Hematopoietic multipotent progenitor cell treated with erythropoietin and hydrocortisone succinate and interleukin-3 and kit ligand, for 8 days (in vitro differentiated cells): ENCODE results near the gene SNRPA.
"Not testable (repeated sequence)": the region's sequence is repeated elsewhere in the genome, so short reads cannot be mapped to it uniquely, and the experiment has no call there.

Experiments used
- DNase-seq: peaks from one replicate; pipeline ENCODE4 v3.0.0-alpha.2; 2015

Gene SNRPA

DNA sequence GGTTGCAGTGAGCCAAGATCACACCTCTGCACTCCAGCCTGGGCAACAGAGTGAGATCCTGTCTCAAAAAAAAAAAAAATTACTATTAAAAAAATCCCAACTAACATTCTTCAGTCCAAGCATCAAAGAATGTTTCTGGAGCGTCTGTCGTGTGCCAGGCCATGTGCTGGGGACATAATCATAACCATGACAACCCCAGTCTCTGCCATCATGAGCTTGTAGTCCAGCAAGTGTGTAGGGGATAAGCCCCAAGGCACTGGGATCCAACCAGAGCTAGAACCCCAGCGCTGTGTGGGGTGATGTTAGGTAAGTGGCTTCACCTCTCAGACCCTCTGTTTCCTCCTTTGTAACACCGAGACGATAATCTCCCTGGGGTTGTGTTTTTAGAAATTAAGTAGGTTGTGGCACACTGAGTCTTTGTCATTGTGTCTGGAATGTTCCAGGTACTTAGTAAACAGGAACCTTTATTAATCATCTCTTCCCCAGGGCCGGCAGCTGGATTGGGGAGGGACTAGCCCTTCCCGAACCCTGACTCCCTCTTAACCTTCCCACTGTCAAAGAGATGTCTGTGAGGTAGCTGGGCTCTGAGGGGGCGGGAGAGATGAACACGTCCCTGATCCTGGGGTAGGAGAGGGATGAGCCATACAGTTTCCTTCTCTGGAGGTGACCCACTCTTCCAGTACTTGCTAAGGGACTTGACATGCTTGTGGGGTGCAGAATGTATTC is 28.9 kb upstream of the SNRPA start:
- no peak for DNase-seq

GRCh38 chr19:40723661-40724254 is 27.2 kb upstream of the SNRPA start:
- DNase-seq = no peak

DNA sequence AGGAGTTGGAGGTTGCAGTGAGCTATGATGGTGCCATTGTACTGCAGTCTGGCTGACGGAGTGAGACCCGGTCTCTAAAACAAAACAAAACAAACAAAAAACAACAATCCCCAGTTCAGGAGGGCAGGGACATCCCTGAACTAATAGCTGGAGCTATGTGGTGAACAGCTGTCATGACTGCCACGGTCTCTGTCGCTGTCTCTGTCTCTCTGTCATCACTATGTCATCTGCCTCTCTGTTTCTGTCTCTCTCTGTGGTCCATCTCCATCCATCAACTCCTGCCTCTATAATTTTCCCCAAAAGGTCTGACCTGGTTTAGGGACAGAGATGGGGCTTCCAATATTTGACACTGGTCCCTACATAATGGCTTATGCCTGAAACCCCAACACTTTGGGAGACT is 26.7 kb upstream of the SNRPA start:
- no peak for DNase-seq

GRCh38 chr19:40724855-40725254 is 26.1 kb upstream of the SNRPA start:
- no peak for DNase-seq

GRCh38 chr19:40726279-40726678 is 24.7 kb upstream of the SNRPA start:
- DNase-seq = no peak

DNA sequence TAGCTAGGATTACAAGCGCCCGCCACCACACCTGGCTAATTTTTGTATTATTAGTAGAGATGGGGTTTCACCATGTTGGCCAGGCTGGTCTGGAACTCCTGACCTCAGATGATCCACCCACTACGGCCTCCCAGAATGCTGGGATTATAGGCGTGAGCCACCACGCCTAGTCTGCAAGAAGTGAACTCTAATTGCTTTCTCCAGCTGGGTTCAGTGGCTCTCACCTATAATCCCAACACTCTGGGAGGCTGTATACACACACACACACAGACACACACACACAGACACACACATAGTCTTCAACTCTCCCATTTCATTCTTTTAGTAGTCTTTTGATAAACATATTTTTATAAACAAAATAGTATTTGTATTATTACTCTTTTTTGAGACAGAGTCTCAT is 20.9 kb upstream of the SNRPA start:
- not testable (repeated sequence) for DNase-seq

- not testable (repeated sequence) for DNase-seq
Measured at GRCh38 chr19:40732304-40732703, 18.7 kb upstream of the SNRPA start.

GRCh38 chr19:40733149-40733548 is 17.9 kb upstream of the SNRPA start:
- DNase-seq = no peak

DNA sequence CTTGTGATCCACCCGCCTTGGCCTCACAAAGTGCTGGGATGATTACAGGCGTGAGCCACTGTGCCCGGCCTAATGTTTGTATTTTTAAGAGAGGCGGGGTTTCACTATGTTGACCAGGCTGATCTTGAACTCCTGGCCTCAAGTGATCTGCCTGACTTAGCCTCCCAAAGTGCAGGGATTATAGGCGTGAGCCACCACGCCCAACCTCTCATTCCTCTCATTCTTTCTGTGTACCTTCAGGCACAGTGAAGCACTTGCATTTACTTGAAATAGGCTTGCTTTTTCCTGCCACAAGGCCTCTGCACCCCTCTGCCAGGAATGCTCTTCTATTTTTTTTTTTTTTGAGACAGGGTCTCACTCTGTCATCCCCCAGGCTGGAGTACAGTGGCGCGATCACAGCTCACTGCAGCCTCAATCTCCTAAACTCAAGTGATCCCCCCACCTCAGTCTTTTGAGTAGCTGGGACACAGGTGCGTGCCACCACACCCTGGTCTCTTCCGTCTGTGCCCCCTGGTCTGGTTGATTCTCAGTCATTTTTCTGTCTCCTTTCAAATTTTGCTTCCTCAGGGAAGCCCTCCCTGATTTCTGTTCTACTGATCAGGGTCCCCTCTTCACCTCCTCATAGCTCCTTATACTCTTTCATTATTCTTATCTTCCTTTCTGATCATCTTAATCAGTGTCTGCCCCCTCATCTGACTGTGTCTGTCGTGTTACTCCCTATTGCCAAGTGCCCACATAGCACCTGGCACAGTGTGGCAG is 15.8 kb upstream of the SNRPA start:
- no peak for DNase-seq

DNA sequence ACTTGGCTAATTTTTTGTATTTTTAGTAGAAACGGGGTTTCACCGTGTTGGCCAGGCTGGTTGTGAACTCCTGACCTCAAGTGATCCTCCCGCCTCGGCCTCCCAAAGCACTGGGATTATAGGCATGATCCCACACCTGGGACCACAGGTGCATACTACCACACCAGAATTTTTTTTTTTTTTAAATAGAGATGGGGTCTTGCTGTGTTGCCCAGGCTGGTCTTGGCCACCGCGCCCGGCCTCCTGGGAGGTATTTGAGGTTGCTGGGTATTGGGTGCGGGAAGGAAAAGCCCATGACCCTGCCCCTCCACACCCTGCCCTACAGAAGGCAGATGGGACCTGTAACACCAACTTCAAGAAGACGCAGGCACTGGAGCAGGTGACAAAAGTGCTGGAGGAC is 14.3 kb upstream of the SNRPA start:
- no peak for DNase-seq

GRCh38 chr19:40737102-40737644 is 13.8 kb upstream of the SNRPA start:
- no peak for DNase-seq

- DNase-seq = no peak
Measured at GRCh38 chr19:40739030-40739839, 11.8 kb upstream of the SNRPA start.

- DNase-seq = no peak
Measured at GRCh38 chr19:40739871-40740703, 10.9 kb upstream of the SNRPA start.

DNA sequence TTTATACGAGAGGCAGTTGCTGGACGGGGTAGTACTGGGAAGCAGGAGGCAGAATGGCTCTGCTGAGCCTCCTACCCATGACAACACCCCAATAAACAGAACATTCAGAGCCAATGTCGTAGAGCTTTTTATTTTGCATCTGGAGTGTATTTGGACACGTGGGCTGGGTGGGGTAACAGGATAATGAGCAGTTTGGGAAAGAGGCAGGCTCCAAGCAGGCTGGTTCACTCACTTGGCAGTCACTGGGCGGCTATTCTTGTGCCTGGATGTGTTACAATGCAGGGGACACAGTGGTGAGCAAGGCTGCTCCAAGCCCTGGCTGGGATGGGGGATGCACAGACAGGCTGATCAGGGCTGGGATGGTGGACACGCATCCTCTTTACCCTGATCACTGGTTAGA is 10.3 kb upstream of the SNRPA start:
- DNase-seq = no peak

GRCh38 chr19:40741527-40742390 is 9.2 kb upstream of the SNRPA start:
- DNase-seq = no peak

DNA sequence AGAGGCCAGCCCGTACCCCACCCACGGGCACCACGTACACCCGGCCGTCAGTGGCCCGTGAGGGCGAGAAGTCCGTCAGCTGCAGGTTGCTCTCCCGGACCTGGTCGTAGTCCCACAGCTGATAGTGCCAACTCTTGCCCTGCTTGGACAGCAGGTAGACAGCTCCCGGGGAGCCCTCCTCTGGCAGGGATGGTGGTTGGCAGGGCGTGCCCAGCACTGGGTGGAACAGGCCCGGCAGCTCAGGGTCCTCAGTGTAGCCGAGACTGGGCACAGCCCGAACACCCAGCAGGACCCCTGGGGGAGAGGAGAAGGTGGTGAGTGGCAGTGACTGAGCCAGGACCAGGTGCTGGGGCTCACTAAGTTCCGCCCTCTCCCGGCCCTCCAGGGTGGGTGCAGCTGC is 8.5 kb upstream of the SNRPA start:
- DNase-seq = no peak

DNA sequence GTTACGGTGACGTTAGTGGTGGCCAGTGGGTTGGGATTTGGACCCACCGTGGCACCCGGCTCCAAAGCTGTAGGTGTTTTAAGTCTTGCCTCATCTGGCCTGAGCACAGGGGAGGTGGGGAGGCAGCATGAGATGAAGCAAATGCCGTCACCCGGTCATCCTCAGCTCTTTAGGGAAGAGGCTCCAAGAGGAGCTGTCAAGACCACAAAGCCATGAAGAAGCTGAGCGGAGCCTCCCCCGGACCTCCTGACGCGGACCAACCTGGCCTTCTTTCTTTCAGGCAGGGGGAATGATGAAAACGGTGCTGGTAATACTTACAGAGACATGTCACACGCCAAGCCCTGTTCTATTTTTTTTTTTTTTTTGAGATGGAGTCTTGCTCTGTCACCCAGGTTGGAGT is 8.1 kb upstream of the SNRPA start:
- DNase-seq = no peak

- DNase-seq = no peak
Measured at GRCh38 chr19:40743926-40744325, 7.1 kb upstream of the SNRPA start.

DNA sequence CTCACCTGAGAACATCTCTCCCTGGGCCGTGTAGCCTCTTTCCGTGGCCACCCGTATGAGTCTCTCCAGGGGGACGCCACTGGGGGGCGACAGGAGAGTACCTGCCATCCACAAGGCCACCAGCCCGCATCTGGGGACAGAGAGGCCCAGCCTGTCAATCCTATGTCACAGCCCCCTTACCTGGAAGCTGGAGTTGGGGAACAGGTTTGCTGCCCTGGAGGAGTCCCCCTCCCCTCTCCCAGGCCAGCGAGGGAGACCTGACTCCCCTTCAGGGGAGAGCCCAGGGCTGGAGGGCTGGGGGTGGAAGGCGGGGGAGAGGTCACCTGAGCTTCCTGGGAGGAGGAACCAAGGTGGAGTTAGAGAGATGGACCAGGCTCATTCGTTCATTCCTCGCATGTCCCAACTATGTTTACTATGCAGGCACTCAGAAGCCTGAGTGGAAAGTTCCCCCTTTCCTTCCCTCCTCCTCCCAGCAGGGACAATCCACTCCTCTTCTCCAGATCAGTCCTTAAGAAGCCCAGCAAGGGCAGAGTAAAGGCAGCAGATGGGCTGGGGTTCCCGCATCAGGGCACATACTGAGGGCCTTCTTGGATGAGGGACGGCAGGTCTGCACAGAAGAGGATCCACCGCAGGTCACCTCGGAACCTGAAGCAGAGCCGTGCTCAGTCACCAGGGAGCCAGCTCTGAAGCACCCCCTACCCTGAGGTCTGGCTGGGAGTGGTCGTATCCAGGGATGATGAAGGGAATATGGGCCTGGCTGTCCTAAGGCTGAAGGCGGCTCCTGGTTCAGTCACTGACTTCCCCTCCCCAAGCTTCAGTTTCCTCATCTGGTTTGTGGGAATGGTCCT is 6.2 kb upstream of the SNRPA start:
- no peak for DNase-seq

GRCh38 chr19:40745402-40745780 is 5.6 kb upstream of the SNRPA start:
- no peak for DNase-seq
